ENCODE data around the gene LTB4R2.

DNA sequence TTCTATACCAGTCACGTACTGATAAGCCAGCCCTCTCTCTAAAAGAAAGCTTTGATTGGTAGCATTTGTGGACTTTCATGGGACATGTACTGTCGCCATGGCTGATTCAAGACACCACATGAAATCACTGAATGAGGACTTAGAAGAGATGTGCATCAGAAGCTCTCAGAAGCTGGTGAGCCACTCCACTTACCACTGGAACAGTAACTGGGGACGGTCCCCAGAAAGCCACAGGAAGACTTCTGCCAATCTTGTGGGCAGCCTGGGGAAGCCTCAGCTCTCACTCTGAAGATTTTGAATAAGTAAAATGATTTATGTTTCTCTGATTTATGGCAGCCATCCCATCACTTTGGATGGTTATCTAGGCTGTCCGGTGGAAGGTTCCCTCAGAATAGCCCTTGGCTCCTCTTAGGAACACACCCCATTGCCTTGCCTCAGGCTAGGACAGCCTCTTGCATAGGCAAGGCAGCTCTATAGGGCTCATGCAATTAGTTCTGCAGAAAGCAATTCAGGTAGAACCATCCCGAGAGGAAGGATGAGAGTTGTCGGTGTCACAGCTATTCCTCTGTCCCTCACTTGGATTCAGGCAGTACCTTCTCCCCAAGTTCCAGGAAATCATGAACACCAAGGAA is 20.2 kb upstream of the LTB4R2 start:
- TF ChIP-seq, protein P1, sequence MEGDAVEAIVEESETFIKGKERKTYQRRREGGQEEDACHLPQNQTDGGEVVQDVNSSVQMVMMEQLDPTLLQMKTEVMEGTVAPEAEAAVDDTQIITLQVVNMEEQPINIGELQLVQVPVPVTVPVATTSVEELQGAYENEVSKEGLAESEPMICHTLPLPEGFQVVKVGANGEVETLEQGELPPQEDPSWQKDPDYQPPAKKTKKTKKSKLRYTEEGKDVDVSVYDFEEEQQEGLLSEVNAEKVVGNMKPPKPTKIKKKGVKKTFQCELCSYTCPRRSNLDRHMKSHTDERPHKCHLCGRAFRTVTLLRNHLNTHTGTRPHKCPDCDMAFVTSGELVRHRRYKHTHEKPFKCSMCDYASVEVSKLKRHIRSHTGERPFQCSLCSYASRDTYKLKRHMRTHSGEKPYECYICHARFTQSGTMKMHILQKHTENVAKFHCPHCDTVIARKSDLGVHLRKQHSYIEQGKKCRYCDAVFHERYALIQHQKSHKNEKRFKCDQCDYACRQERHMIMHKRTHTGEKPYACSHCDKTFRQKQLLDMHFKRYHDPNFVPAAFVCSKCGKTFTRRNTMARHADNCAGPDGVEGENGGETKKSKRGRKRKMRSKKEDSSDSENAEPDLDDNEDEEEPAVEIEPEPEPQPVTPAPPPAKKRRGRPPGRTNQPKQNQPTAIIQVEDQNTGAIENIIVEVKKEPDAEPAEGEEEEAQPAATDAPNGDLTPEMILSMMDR (IDR thresholded peaks at IDR 0.05) = no peak
- no peak for TF ChIP-seq POLR2A (IDR thresholded peaks at IDR 0.05)

All from suprapubic skin (tissue), 3 donors.